H1 (cell line): Measurements from ENCODE around the gene PAX5. TPM values are rescaled to one million over a fixed set of nuclear protein-coding genes. Genes with fewer than 3 reads are reported as not detected.

ENCODE experiments used
- CBX5 ChIP-seq: fragments of 300-800, 300-1000 bp; sonication (generic); IDR thresholded peaks from 2 replicates; pipeline ENCODE4 v1.7.1; 2016; ENCODE audit warnings: antibody characterized with exemption, low read length, low read depth
- CHD2 ChIP-seq: IDR thresholded peaks from 2 replicates; pipeline ENCODE4 v1.6.1; 2012; ENCODE audit warnings: low read length, improper control_type of control experiment
- E2F6 ChIP-seq: IDR thresholded peaks from 2 replicates; pipeline ENCODE4 v1.6.1; 2012; ENCODE audit warnings: inconsistent platforms
- JUND ChIP-seq: IDR thresholded peaks from 2 replicates; pipeline ENCODE4 v1.6.1; 2011; ENCODE audit warnings: mild to moderate bottlenecking, improper control_type of control experiment, low read length
- MAX ChIP-seq: IDR thresholded peaks from 2 replicates; pipeline ENCODE4 v1.6.1; 2012; ENCODE audit warnings: inconsistent platforms
- NRF1 ChIP-seq: IDR thresholded peaks from 2 replicates; pipeline ENCODE4 v1.6.1; 2011; ENCODE audit warnings: mild to moderate bottlenecking, low read depth, low read length, improper control_type of control experiment
- SIN3A ChIP-seq, 2 experiments: IDR thresholded peaks in 1 of 2; conservative IDR thresholded peaks in 1 of 2; 2 replicates each; pipeline ENCODE4 v1.6.1; 2011 to 2012; ENCODE audit warnings: low read length in 2 of 2, improper control_type of control experiment in 1 of 2, low read depth in 1 of 2, mild to moderate bottlenecking in 1 of 2
- SP2 ChIP-seq: IDR thresholded peaks from 2 replicates; pipeline ENCODE4 v1.6.1; 2012; ENCODE audit warnings: mild to moderate bottlenecking, low read length, inconsistent platforms
- SP4 ChIP-seq: IDR thresholded peaks from 2 replicates; pipeline ENCODE4 v1.6.1; 2012; ENCODE audit warnings: low read length, inconsistent platforms
- TAF1 ChIP-seq: IDR thresholded peaks from 2 replicates; pipeline ENCODE4 v1.6.1; 2011; ENCODE audit warnings: mild to moderate bottlenecking, low read depth, low read length
- TAF7 ChIP-seq: optimal IDR thresholded peaks from 2 replicates; pipeline ENCODE3; 2011; ENCODE audit warnings: low read depth, mild to moderate bottlenecking, inconsistent platforms, low read length, moderate library complexity, borderline replicate concordance
- polyA plus RNA-seq, 7 experiments: library from polyadenylated mRNA; depleted of rRNA in 3 of 7; stranded (reverse) in 5 of 7; unstranded in 2 of 7; fragments of >200 nt in 5 of 7; fragments of 200-250 nt in 2 of 7; gene quantifications; 1 replicate in 5 of 7; 2 replicates in 1 of 7; 4 replicates in 1 of 7; pipeline versions ENCODE4 v1.2.1 to v1.2.3, GENCODE V29; 2011 to 2013; ENCODE audit warnings: missing spikeins in 2 of 7, mixed read lengths in 2 of 7
- total RNA-seq: library from RNA; stranded (reverse); fragmentation: NEBNext Ultra II Directional; extraction: Animal tissue kit (Norgen Biotek cat#: 25700); gene quantifications from 2 replicates; pipeline ENCODE4 v1.2.1, GENCODE V29; 2021

Gene PAX5
- total and polyA plus RNA-seq, 2 of the 8 experiments (the other 6 are each of a cell fraction or from before 2014, with no cell fraction given) = 0.29 to 0.43 TPM

GRCh38 chr9:37027582-37028419, 6.3 kb downstream of the PAX5 start (continued):
- peak; percentile 53 for TF ChIP-seq TAF7
- 0 out of 2 replicates have a peak, but pooled peaks have one; percentile 18 for TF ChIP-seq TAF1
- peak; percentile 72 to 94; a peak in 2 of 4 replicates for TF ChIP-seq SIN3A (conservative IDR thresholded peaks at IDR 0.05 in 1 of 2, IDR thresholded peaks at IDR 0.05 in 1 of 2; ENCODE audit: low read depth in 1 of 2, low read length in 2 of 2)
- no peak for TF ChIP-seq CBX5
- TF ChIP-seq SP2 = peak; percentile 50
- TF ChIP-seq SP4 = peak; percentile 90; the same call in 1 of the 2 replicates
- peak; percentile 54 for TF ChIP-seq E2F6
- no peak for TF ChIP-seq NRF1
- TF ChIP-seq CHD2 = peak; percentile 80
- 0 out of 2 replicates have a peak, but pooled peaks have one; percentile 12 for TF ChIP-seq JUND
- peak; percentile 91 for TF ChIP-seq MAX
